Gastroesophageal sphincter (tissue), 4 donors: ENCODE results near the gene STX2. TPM values are rescaled to one million over a fixed set of nuclear protein-coding genes. Genes with fewer than 3 reads are reported as not detected.

Source experiments
- ATAC-seq: fragments of 150-250 bp; one replicate; pipeline ENCODE4 v1.9.1; 2016; ENCODE audit warnings: mild to moderate bottlenecking, moderate library complexity
- H3K27ac ChIP-seq, 4 donors: fragments of 200-600 bp; sonication (generic) in 3 of 4; 1 replicate in 3 of 4; 2 replicates in 1 of 4; pipeline ENCODE4 v1.5.1; 2016 to 2019
- H3K27me3 ChIP-seq: fragments of 200-600 bp; sonication (generic); one replicate; pipeline ENCODE4 v1.5.1; 2019
- H3K36me3 ChIP-seq, 2 donors: fragments of 200-600 bp; sonication (generic); one replicate each; pipeline ENCODE4 v1.5.1; 2019; ENCODE audit warnings: control low read depth in 1 of 2
- H3K4me1 ChIP-seq, 3 donors: fragments of 200-600 bp; sonication (generic); 1 replicate in 2 of 3; 2 replicates in 1 of 3; pipeline ENCODE4 v1.5.1; 2016 to 2019; ENCODE audit warnings: control low read depth in 2 of 3
- H3K4me3 ChIP-seq, 2 donors: fragments of 200-600 bp; sonication (generic); one replicate each; pipeline ENCODE4 v1.5.1; 2019; ENCODE audit warnings: mild to moderate bottlenecking in 1 of 2, moderate library complexity in 1 of 2
- H3K9me3 ChIP-seq, 3 donors: fragments of 200-600 bp; sonication (generic); one replicate each; pipeline ENCODE4 v1.5.1; 2017 to 2019; ENCODE audit warnings: control low read depth in 2 of 3
- CTCF ChIP-seq, 4 experiments: fragments of 200-600 bp in 2 of 4; fragments of 450-650 bp in 2 of 4; sonication (generic) in 1 of 4; IDR thresholded peaks; one replicate each; pipeline ENCODE4 v1.5.1; 2017 to 2019; ENCODE audit warnings: antibody characterized with exemption in 4 of 4, mild to moderate bottlenecking in 2 of 4, moderate library complexity in 2 of 4
- EP300 ChIP-seq: sonication (generic); formaldehyde crosslinking; IDR thresholded peaks from one replicate; pipeline ENCODE4 v1.6.1; 2017; ENCODE audit warnings: antibody characterized with exemption, mild to moderate bottlenecking
- POLR2A ChIP-seq, 2 donors: fragments of 450-650 bp; IDR thresholded peaks; one replicate each; pipeline ENCODE4 v1.6.1; 2017; ENCODE audit warnings: antibody characterized with exemption in 2 of 2, mild to moderate bottlenecking in 2 of 2, moderate library complexity in 1 of 2
- POLR2AphosphoS5 ChIP-seq: sonication (generic); formaldehyde crosslinking; IDR thresholded peaks from one replicate; pipeline ENCODE4 v1.6.1; 2017; ENCODE audit warnings: antibody characterized with exemption
- WGBS, 2 donors: methylation state at CpG; one replicate each; pipeline ENCODE4 v1.1.5; 2018; ENCODE audit warnings: low coverage in 1 of 2; 5-methylcytosine and 5-hydroxymethylcytosine counted together
- total RNA-seq, 4 donors: library from RNA; depleted of rRNA; stranded (reverse); fragments of >200 nt; gene quantifications; one replicate each; pipeline ENCODE4 v1.1.0, GENCODE V29; 2016

The STX2 gene
- total RNA-seq, 4 donors from 2014 or later = 41.6 to 77.5 (median 54.3) TPM

- peaks cover 0 to 1% (median 0%) of the 10 kb centered on the region in 3 donors for H3K4me1 ChIP-seq
- WGBS, 2 donors = 89 to 92% methylated on average over 7 of the region's 7 CpGs
- H3K27ac ChIP-seq = no peak overlapping the region
- no peak overlapping the region for H3K4me3 ChIP-seq
- H3K9me3 ChIP-seq = no peaks in the 10 kb centered on the region
- ATAC-seq = no peak
- H3K27me3 ChIP-seq = no peaks in the 10 kb centered on the region
- TF ChIP-seq CTCF (IDR thresholded peaks at IDR 0.05) = no peak
- TF ChIP-seq EP300 = no peak
- TF ChIP-seq POLR2A (IDR thresholded peaks at IDR 0.05) = no peak
- no peak for TF ChIP-seq POLR2AphosphoS5
- H3K36me3 ChIP-seq = no peaks in the 10 kb centered on the region
These were observed 68.5 kb downstream of the STX2 start for GRCh38 chr12:130770413-130771028.

GRCh38 chr12:130768120-130768519 is 70.9 kb downstream of the STX2 start:
- Histone ChIP-seq H3K4me1 (no peaks in the 10 kb centered on the region), H3K27me3 (no peaks in the 10 kb centered on the region), H3K36me3 (no peaks in the 10 kb centered on the region), H3K9me3 (no peaks in the 10 kb centered on the region), H3K27ac (no peak overlapping the region), H3K4me3 (no peak overlapping the region)
- WGBS, 2 donors = 64 to 65% methylated on average over 8 to 9 of the region's 9 CpGs
- ATAC-seq = no peak
- TF ChIP-seq POLR2A (IDR thresholded peaks at IDR 0.05) = no peak
- TF ChIP-seq POLR2AphosphoS5 = no peak
- no peak for TF ChIP-seq CTCF (IDR thresholded peaks at IDR 0.05)
- TF ChIP-seq EP300 = no peak

- 85 to 88% methylated on average over 2 of the region's 2 CpGs for WGBS, 2 donors
- no peak for ATAC-seq
- no peaks in the 10 kb centered on the region for H3K9me3 ChIP-seq
- H3K36me3 ChIP-seq = no peaks in the 10 kb centered on the region
- TF ChIP-seq EP300 (no peak), POLR2AphosphoS5 (no peak), POLR2A (IDR thresholded peaks at IDR 0.05) (no peak), CTCF (IDR thresholded peaks at IDR 0.05) (no peak)
- H3K4me1 ChIP-seq = peaks cover 0 to 3% (median 0%) of the 10 kb centered on the region in 3 donors
- peaks cover 13% of the 10 kb centered on the region for H3K27me3 ChIP-seq
- H3K4me3 ChIP-seq = no peak overlapping the region
- no peak overlapping the region for H3K27ac ChIP-seq
These were observed 72.6 kb downstream of the STX2 start for GRCh38 chr12:130766470-130766869.

GRCh38 chr12:130765186-130765659 is 73.8 kb downstream of the STX2 start:
- no peak overlapping the region for H3K4me3 ChIP-seq
- TF ChIP-seq CTCF (IDR thresholded peaks at IDR 0.05) = no peak
- TF ChIP-seq POLR2A (IDR thresholded peaks at IDR 0.05) = no peak
- no peak for TF ChIP-seq EP300
- TF ChIP-seq POLR2AphosphoS5 = no peak
- peaks cover 23% of the 10 kb centered on the region for H3K27me3 ChIP-seq
- H3K9me3 ChIP-seq = no peaks in the 10 kb centered on the region
- 83 to 91% methylated on average over 7 to 8 of the region's 8 CpGs for WGBS, 2 donors
- peaks cover 0 to 3% (median 0%) of the 10 kb centered on the region in 3 donors for H3K4me1 ChIP-seq
- no peak overlapping the region for H3K27ac ChIP-seq
- no peak for ATAC-seq
- no peaks in the 10 kb centered on the region for H3K36me3 ChIP-seq
